SU-DHL-6 (cell line): ENCODE results near the gene NBPF19.
"Not testable (repeated sequence)": the region's sequence is repeated elsewhere in the genome, so short reads cannot be mapped to it uniquely, and the experiment has no call there.

Experiments
- CTCF ChIP-seq: fragments of 200-600 bp; sonication (generic); IDR thresholded peaks from one replicate; pipeline ENCODE4 v1.5.1; 2017; ENCODE audit warnings: antibody characterized with exemption, mild to moderate bottlenecking, low read length, moderate library complexity; ENCODE audit not compliant: insufficient read depth, poor library complexity, severe bottlenecking
- EZH2phosphoT487 ChIP-seq: fragments of 200-600 bp; sonication (generic), shearing (Covaris generic); conservative IDR thresholded peaks from 2 replicates; pipeline ENCODE4 v1.6.1; 2018; ENCODE audit warnings: mild to moderate bottlenecking, antibody characterized with exemption, low read length, moderate library complexity, mixed read lengths

GRCh38 chr1:149585592-149585991, 110.7 kb downstream of the NBPF19 start:
- not testable (repeated sequence) for TF ChIP-seq CTCF, EZH2phosphoT487
